Brain pericyte (primary cell): ENCODE results near the gene STXBP4.

Experiments used
- DNase-seq: peaks from one replicate; pipeline ENCODE4 v3.0.0-alpha.2; 2012; ENCODE audit warnings: low read depth, low spot score

The STXBP4 gene

GRCh38 chr17:55168958-55169687 is 200.6 kb downstream of the STXBP4 start:
- no peak for DNase-seq

DNA sequence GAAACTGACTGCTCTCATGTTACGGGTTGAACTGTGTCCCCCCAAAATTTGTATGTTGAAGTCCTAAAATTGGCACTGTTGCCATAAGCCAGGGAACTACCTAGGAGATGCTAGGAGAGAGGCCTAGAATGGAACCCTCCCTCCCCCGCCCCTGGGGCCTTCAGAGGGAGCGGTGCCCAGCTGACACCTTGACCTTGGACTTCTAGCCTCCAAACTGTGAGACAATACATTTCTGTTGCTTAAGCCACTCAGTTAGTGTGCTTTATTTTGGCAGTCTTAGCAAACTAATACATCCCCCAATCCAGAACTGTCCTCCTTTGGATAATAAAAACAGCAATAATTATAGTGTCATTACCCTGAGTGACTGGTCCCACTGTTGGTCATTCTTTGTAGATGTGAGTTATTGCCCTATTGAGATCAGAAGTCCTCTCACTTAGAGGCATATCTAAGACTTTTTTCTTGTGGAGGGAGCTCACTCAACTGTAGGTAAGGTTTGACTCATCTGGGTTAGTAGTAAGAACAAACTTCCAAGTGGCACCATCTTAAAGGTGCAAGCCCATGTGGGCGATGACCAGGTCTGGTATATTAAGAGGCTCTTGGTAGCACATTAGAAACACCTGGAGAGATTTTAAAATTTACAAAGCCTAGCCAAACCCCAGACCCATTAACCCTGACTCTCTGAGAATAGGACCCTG is 203.2 kb downstream of the STXBP4 start:
- no peak for DNase-seq

DNA sequence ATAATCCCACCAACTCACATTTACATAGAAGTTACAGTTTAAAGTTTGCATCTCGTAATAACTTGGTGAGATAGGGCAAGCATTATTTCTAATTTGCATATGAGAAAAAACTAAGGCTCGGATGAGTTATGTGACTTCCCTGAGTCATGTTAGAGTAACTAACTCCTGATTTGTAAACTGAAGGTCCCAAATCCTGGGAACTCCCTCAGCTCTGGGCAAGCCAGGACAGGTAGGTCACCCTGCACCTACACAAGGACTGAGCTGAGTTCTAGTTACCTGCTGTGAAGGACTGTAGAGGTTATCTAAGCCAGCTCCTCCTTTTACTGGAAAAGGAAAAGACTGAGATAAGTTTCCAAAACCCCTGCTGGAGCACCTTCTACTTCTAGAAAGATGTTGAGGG is 204.0 kb downstream of the STXBP4 start:
- no peak for DNase-seq

DNA sequence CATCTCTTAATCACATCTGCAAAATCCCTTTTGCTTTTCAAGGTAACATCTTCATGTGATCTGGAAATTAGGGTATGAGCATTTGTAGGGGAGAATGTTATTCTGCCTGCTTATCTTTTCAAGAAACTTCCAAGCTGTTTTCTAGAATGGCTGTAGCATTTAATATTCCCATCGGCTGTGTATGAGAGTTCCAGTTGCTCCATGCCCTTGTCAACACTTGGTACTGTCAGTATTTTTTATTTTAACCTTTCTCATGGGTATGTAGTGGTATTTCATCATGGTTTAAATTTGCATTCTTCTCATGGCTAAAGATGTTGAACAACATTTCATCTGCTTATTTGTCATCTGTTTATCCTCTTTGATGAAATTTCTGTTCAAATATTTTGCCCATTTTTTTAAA is 205.6 kb downstream of the STXBP4 start:
- DNase-seq: no peak

- no peak for DNase-seq
Measured at GRCh38 chr17:55175788-55176427, 207.3 kb downstream of the STXBP4 start.

DNA sequence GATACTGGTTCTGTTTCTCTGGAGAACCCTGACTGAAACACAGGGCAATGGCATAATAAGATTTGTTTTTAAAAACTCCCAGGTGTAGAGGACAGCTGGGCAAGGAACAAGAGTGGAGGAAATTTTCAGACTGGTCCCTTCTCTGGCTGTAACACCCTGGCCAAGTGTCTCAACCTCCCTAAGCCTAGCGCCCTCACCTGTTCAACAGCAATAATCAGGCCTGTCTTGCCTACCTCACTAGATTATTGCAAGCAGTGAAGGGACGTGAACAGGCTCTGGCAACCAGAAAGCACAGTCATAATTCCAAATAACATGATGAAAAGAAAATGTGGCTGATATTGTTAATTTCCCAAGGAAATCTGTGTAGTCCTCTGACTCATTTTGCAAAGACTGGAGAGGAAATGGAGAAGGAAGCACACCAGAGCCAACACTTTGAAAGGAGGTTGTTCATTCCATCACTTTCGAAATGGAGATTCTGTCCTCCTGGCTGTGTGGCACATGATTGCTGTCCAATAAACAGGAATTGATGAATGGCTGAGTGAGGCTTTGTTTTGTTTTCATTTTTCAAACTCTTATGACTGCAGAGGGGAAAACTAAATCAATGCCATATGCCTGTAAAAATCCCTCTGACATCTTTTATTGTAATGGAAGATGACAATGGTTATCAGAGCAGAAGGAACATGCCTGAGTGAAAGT is 208.7 kb downstream of the STXBP4 start:
- DNase-seq: no peak

DNA sequence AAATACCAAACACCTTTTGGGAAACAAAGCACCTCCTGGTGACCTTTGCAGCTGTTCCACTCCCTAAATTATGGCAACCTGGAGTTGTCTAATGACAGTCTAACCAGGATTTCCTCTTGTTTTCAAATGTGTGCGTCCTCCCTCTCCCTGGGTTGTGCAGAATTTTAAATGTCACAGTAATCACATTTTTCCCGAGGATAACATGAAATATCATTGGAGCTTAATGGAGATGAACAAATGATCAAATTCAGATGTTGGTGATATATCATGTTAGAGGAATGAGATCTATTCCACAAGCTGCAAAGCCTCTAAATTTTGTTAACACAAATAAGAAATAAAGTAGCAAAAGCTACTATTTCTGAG is 209.3 kb downstream of the STXBP4 start:
- no peak for DNase-seq

- DNase-seq: no peak
Measured at GRCh38 chr17:55186937-55187770, 218.6 kb downstream of the STXBP4 start.

GRCh38 chr17:55190748-55191147 is 222.2 kb downstream of the STXBP4 start:
- no peak for DNase-seq

DNA sequence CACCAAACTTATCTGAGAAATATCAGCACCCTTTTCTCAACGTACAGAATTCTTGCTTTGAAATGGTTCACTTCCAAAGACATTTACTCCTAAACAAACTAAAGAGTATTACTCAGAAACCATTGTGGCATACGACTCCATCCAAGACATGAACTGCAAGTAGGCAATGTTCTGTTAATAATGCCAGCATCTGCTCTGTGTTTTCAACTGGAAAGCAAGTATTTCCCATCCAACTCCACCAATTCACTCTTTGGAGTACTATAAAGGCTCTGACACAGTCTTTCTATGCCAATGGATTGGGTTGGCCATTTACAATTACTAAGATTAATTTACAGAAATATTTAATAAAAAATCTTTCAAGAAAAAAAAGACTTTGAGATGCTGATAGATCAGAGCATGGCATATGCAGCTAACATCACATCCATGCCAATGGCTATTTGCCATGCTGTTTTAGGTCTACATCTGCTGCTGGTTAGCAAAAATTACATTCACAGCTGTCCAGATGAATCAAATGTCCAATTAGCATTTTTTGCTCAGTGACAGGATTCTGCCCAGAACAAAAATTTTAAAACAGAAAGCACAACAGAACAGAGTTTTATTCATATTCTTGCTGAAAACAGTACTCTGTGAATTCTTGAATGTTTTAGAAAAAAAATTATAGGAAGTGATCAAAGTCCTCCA is 230.3 kb downstream of the STXBP4 start:
- no peak for DNase-seq

DNA sequence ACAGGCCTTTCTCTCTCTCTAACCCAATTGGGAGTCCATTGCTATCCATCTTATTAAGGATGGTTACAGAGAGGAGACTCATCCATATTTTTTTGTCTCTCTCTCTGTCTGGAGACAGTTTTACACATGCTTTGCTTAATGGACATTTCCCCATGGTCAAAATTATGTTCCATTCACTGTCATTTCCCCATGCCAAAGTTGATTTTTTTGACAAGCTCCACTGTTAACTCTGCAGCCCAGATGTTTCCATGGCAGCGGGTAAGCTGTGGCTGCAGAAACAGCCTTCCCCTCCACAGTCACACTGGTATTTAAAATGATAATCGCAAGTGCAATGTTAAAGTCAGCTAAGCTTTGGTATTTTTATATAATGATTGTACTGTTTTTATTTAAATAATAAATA is 232.3 kb downstream of the STXBP4 start:
- DNase-seq: no peak

GRCh38 chr17:55201308-55201932 is 232.9 kb downstream of the STXBP4 start:
- no peak for DNase-seq

DNA sequence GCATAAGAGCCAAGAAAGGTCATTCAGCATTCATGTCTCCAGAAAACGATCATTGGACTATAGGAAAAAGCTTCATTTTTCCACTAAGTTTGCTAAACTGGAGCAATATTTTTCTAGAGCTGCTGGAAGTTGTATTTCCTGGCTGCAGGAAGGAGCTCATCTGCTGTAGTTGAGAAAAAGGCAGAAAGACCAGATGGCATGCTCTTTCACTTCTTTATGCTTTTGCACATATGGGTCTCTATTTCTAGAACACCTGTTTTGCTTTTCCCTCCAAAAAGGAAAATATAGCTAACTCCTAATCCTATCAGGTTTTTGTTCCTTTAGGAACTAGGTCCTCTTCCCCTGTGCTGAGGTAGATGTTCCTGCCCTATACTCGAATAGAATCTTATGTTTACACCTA is 234.3 kb downstream of the STXBP4 start:
- DNase-seq: no peak

DNA sequence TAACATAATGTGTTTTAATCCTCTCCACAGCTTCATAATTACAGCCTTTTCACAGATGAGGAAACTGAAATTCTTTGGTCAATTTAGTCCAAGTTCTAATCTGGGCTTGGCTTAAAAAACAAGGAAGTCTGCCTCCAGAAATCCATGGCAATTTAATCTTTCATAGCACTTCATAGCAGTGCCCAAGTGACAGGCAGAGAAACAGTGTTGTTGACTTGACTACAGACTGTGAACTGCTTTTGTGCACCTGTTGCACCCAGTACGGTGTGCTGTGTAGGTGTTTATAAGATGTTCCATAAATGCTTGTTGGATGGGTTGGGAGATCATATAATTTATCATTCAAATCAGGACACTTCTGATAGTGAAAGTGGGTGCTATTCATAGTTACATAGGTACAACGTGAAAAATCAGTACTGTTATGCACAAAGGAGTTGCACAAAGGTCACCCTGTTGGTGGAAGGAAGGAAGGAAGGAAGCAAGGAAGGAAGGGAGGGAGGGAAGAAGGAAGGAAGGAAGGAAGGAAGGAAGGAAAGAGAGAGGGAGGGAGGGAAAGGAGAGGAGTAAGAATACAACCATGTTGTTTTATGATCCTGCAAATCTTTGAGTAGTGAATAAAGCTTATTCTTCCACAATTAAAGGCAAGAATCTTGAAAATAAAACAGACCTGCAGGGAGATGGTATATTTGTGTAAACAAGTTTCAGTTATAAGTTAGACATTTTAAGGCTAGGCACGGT is 239.7 kb downstream of the STXBP4 start:
- no peak for DNase-seq

DNA sequence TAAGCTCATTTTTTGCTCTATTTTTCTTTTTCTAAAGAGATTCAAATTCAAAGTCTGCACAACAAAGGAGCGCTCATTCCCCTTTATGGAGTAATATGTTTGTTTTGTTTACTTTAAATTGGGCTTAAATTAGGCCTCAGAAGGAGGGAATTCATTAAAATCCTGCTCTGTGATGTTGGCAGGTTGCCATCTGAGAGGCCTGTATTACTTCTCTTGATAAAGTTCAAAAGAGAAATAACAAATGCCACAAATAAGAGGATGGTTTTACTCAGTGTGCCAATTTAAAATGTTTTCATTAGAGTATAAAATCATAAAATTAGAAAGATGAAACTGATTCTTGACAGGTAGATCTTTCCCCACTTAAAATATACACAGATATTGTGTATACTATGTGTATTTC is 241.7 kb downstream of the STXBP4 start:
- no peak for DNase-seq

GRCh38 chr17:55212880-55213279 is 244.3 kb downstream of the STXBP4 start:
- no peak for DNase-seq

DNA sequence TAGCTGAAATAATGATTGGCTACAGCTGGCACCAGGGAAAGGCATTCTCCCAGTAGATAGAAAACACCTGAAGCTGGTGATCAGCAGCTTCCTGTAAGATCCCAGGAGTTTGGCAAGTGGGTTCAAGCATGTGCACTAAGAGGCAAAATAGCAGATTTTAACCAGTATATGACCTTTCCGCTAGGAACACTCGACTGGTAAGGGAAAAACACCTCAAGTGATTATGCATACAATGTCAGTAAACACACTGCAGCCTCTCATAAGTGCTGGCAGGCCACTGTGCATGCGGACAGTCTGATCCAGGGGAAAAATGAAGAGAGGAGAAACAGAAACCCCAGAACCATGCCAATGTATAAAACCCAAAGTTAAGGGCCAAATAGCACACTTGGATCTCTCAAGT is 247.1 kb downstream of the STXBP4 start:
- DNase-seq: no peak

GRCh38 chr17:55216888-55217287 is 248.3 kb downstream of the STXBP4 start:
- DNase-seq: no peak

DNA sequence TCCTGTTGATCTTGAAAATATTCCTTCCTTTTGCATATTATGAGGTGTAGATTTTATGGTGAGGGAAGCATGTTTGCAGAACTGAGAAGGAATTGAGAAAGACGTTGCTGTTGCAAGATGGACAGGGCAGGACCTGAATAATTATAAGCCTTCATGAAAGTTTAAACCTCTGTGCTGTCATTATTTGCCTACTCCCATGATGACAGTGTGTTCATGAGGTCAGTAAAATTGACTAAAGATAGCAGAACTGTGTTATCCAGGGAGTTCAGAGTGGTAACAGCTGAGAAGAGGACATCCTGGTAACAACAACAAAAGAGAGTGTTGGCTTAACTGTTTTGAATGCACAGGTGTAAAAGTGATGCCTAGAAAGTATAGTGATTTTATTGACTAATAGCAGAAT is 250.9 kb downstream of the STXBP4 start:
- DNase-seq: no peak

- DNase-seq: no peak
Measured at GRCh38 chr17:55219934-55220333, 251.4 kb downstream of the STXBP4 start.
